Measurements from ENCODE around the gene PTPRG. TPM values are rescaled to one million over a fixed set of nuclear protein-coding genes. Genes with fewer than 3 reads are reported as not detected.

The PTPRG gene
- total and polyA plus RNA-seq, 2 donors (not counting 3 experiments of a cell fraction or from before 2014, with no cell fraction given): 8.9 to 39.1 TPM

DNA sequence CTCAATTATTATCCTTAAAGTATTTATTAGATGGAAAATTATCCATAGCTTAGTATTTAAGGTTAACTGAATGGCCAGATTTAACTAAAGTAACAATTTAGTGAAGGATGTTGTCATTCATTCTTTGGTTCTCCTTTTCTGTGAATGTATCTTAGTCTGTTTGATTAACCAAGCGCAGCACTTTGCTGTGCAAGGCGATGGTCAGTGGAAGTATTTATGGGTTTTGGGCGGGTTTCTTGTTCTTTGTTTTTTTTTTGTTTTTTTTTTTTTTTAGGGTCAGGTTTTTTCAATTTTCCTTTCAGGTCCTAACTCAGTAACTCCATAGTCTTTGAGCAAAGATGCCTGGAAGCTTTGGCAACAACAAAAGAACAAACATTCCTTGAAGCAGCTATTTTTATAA, 328.8 kb downstream of the PTPRG start:
- no peak overlapping the region for H3K27ac ChIP-seq (ENCODE audit: insufficient read depth, low read depth, low read length)
- dilution Hi-C loops (cut with MboI; ENCODE audit: extremely low pct_ligation_motif_present, low sequenced_read_pairs): no loop called here
- H3K9ac ChIP-seq (replicated peaks; ENCODE audit: extremely low read depth, insufficient read depth, low read length): no peak overlapping the region
- no peak overlapping the region for H3K4me3 ChIP-seq (replicated peaks in 1 of 3; ENCODE audit: insufficient read depth in 1 of 3, low read depth in 1 of 3, low read length in 3 of 3)
- H3K9me3 ChIP-seq (replicated peaks; ENCODE audit: control insufficient read depth, insufficient read depth, low read length): no peaks in the 10 kb centered on the region
- no peak overlapping the region for H3K4me2 ChIP-seq (ENCODE audit: insufficient read depth, low read length)
- no peak for FAIRE-seq
- H4K20me1 ChIP-seq (replicated peaks; ENCODE audit: control insufficient read depth, extremely low read depth, insufficient read depth, low read length): peaks cover 2% of the 10 kb centered on the region
- no peak overlapping the region for H2AFZ ChIP-seq (ENCODE audit: low read depth, low read length)
- no peaks in the 10 kb centered on the region for H3K36me3 ChIP-seq (ENCODE audit: control insufficient read depth in 2 of 2, extremely low read depth in 1 of 2, insufficient read depth in 2 of 2, low read length in 2 of 2)
- CTCF ChIA-PET: interaction anchor here (1.3 kb wide), 1 partner anchor 46 kb away, joined by 9 read pairs; no protein-coding TSS in a partner anchor
- peaks cover 6% of the 10 kb centered on the region for H3K4me1 ChIP-seq (ENCODE audit: control insufficient read depth, extremely low read depth, insufficient read depth, low read length)
- BruUV-seq (replicated peaks): no TSS peak
- TF ChIP-seq, protein P1, sequence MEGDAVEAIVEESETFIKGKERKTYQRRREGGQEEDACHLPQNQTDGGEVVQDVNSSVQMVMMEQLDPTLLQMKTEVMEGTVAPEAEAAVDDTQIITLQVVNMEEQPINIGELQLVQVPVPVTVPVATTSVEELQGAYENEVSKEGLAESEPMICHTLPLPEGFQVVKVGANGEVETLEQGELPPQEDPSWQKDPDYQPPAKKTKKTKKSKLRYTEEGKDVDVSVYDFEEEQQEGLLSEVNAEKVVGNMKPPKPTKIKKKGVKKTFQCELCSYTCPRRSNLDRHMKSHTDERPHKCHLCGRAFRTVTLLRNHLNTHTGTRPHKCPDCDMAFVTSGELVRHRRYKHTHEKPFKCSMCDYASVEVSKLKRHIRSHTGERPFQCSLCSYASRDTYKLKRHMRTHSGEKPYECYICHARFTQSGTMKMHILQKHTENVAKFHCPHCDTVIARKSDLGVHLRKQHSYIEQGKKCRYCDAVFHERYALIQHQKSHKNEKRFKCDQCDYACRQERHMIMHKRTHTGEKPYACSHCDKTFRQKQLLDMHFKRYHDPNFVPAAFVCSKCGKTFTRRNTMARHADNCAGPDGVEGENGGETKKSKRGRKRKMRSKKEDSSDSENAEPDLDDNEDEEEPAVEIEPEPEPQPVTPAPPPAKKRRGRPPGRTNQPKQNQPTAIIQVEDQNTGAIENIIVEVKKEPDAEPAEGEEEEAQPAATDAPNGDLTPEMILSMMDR (IDR thresholded peaks at IDR 0.05; ENCODE audit: extremely low read depth in 1 of 2, insufficient read depth in 1 of 2, low read depth in 1 of 2, low read length in 2 of 2): no peak
- TF ChIP-seq, protein P2, sequence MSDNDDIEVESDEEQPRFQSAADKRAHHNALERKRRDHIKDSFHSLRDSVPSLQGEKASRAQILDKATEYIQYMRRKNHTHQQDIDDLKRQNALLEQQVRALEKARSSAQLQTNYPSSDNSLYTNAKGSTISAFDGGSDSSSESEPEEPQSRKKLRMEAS (IDR thresholded peaks at IDR 0.05; ENCODE audit: insufficient read depth, insufficient read length): no peak
- TF ChIP-seq JUN (IDR thresholded peaks at IDR 0.05; ENCODE audit: borderline replicate concordance, insufficient read depth, insufficient read length, low read depth): no peak
- no peak for TF ChIP-seq POLR2AphosphoS5 (IDR thresholded peaks at IDR 0.05; ENCODE audit: insufficient read depth, low read depth, low read length)
- DNase-seq (ENCODE audit: low read depth, low spot score): no peak
- no peaks in the 10 kb centered on the region for H3K9me1 ChIP-seq (replicated peaks; ENCODE audit: control insufficient read depth, extremely low read depth, insufficient read depth, low read length)
- POLR2A ChIA-PET: no interaction called here
- H3K27me3 ChIP-seq (ENCODE audit: control insufficient read depth in 2 of 2, insufficient read depth in 2 of 2, low read length in 2 of 2): no peaks in the 10 kb centered on the region
- intact Hi-C loops (cut with micrococcal nuclease): no loop called here
- no peaks in the 10 kb centered on the region for H3K79me2 ChIP-seq (ENCODE audit: control insufficient read depth, insufficient read depth, low read length)

DNA sequence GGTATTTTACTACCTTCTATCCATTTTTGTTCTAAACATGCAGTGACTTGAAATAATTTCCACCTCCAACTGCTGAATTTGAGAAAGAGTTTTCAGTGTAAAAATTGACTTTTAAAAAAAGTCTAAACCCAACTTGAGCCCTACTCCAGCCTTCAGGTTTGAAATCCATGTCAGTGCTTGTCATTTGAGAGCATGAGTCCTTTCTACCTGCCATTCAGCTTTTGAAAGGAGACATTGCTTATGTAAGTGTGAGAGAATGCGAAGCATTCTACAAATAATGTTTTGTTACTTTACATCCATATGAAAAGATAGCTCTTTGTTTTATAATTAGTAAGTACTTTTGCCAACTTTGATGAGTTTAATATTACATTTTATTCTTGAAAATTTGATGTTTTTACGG, 329.2 kb downstream of the PTPRG start:
- Histone ChIP-seq H2AFZ (ENCODE audit: low read depth, low read length) (no peak overlapping the region), H3K9me1 (replicated peaks; ENCODE audit: control insufficient read depth, extremely low read depth, insufficient read depth, low read length) (no peaks in the 10 kb centered on the region), H3K36me3 (ENCODE audit: control insufficient read depth in 2 of 2, extremely low read depth in 1 of 2, insufficient read depth in 2 of 2, low read length in 2 of 2) (no peaks in the 10 kb centered on the region), H3K9ac (replicated peaks; ENCODE audit: extremely low read depth, insufficient read depth, low read length) (no peak overlapping the region), H3K27me3 (ENCODE audit: control insufficient read depth in 2 of 2, insufficient read depth in 2 of 2, low read length in 2 of 2) (no peaks in the 10 kb centered on the region), H3K9me3 (replicated peaks; ENCODE audit: control insufficient read depth, insufficient read depth, low read length) (no peaks in the 10 kb centered on the region), H3K4me3 (replicated peaks in 1 of 3; ENCODE audit: insufficient read depth in 1 of 3, low read depth in 1 of 3, low read length in 3 of 3) (no peak overlapping the region), H3K27ac (ENCODE audit: insufficient read depth, low read depth, low read length) (no peak overlapping the region), H4K20me1 (replicated peaks; ENCODE audit: control insufficient read depth, extremely low read depth, insufficient read depth, low read length) (peaks cover 2% of the 10 kb centered on the region), H3K79me2 (ENCODE audit: control insufficient read depth, insufficient read depth, low read length) (no peaks in the 10 kb centered on the region), H3K4me1 (ENCODE audit: control insufficient read depth, extremely low read depth, insufficient read depth, low read length) (peaks cover 10% of the 10 kb centered on the region), H3K4me2 (ENCODE audit: insufficient read depth, low read length) (no peak overlapping the region)
- dilution Hi-C loops (cut with MboI; ENCODE audit: extremely low pct_ligation_motif_present, low sequenced_read_pairs): no loop called here
- no peak for FAIRE-seq
- TF ChIP-seq GATA2 (IDR thresholded peaks at IDR 0.05; ENCODE audit: insufficient read depth, insufficient read length, low read depth, low read length): no peak
- no peak for TF ChIP-seq MYC (IDR thresholded peaks at IDR 0.05; ENCODE audit: low read depth, low read length)
- TF ChIP-seq FOS (IDR thresholded peaks at IDR 0.05; ENCODE audit: borderline replicate concordance, insufficient read depth, low read length): no peak
- TF ChIP-seq POLR2AphosphoS5 (IDR thresholded peaks at IDR 0.05; ENCODE audit: insufficient read depth, low read depth, low read length): no peak
- TF ChIP-seq EZH2 (IDR thresholded peaks at IDR 0.05; ENCODE audit: borderline replicate concordance, low read depth, low read length, severe bottlenecking): no peak
- TF ChIP-seq, protein P1 (IDR thresholded peaks at IDR 0.05; ENCODE audit: extremely low read depth in 1 of 2, insufficient read depth in 1 of 2, low read depth in 1 of 2, low read length in 2 of 2): no peak
- no peak for TF ChIP-seq JUN (IDR thresholded peaks at IDR 0.05; ENCODE audit: borderline replicate concordance, insufficient read depth, insufficient read length, low read depth)
- intact Hi-C loops (cut with micrococcal nuclease): no loop called here
- no peak for DNase-seq (ENCODE audit: low read depth, low spot score)
- POLR2A ChIA-PET: no interaction called here
- no TSS peak for BruUV-seq (replicated peaks)
- CTCF ChIA-PET: no interaction called here
